HepG2 (cell line): ENCODE measurements around the gene INO80E.

Experiments
- BHLHE40 ChIP-seq: IDR thresholded peaks from 2 replicates; pipeline ENCODE4 v1.6.1; 2011; ENCODE audit warnings: low read length, improper control_type of control experiment
- NFIC ChIP-seq: IDR thresholded peaks from 2 replicates; pipeline ENCODE4 v1.6.1; 2012; ENCODE audit warnings: mild to moderate bottlenecking, low read length, inconsistent platforms
- POLR2AphosphoS2 ChIP-seq: IDR thresholded peaks from 2 replicates; pipeline ENCODE4 v1.6.1; 2011; ENCODE audit warnings: low read depth, low read length, improper control_type of control experiment
- RFXANK ChIP-seq: IDR thresholded peaks from 2 replicates; pipeline ENCODE4 v1.6.1; 2016
- SMAD3 ChIP-seq: sonication (generic); formaldehyde crosslinking; IDR thresholded peaks from 2 replicates; pipeline ENCODE4 v1.4.0; 2020; ENCODE audit warnings: missing genetic modification reagents
- SMC3 ChIP-seq: IDR thresholded peaks from 2 replicates; pipeline ENCODE4 v1.6.1; 2011; ENCODE audit warnings: low read length, improper control_type of control experiment
- SRF ChIP-seq: IDR thresholded peaks from 2 replicates; pipeline ENCODE4 v1.6.1; 2011; ENCODE audit warnings: mild to moderate bottlenecking, low read depth, low read length, moderate library complexity
- ZBTB3 ChIP-seq: sonication (generic); formaldehyde crosslinking; IDR thresholded peaks from 2 replicates; pipeline ENCODE4 v1.4.0; 2020; ENCODE audit warnings: low read depth, mild to moderate bottlenecking, moderate library complexity, missing genetic modification reagents, borderline replicate concordance
- ZC3H13 ChIP-seq: sonication (generic); formaldehyde crosslinking; IDR thresholded peaks from 2 replicates; pipeline ENCODE4 v1.8.1; 2023; ENCODE audit warnings: mild to moderate bottlenecking, missing genetic modification reagents, moderate library complexity
- ZNF138 ChIP-seq: sonication (generic); formaldehyde crosslinking; IDR thresholded peaks from 2 replicates; pipeline ENCODE4 v1.5.0; 2020; ENCODE audit warnings: mild to moderate bottlenecking, low read depth, missing genetic modification reagents
- ZNF607 ChIP-seq: sonication (generic); formaldehyde crosslinking; IDR thresholded peaks from 2 replicates; pipeline ENCODE4 v1.5.1; 2020; ENCODE audit warnings: missing genetic modification reagents, mild to moderate bottlenecking, borderline replicate concordance
- TF ChIP-seq, protein P1 (sequence below): sonication (generic); formaldehyde crosslinking; IDR thresholded peaks from 2 replicates; pipeline ENCODE4 v1.5.0; 2020; ENCODE audit warnings: mild to moderate bottlenecking, missing genetic modification reagents, moderate library complexity
- TF ChIP-seq, protein P2 (sequence below): IDR thresholded peaks from 2 replicates; pipeline ENCODE4 v1.6.1; 2012; ENCODE audit warnings: inconsistent platforms
- TF ChIP-seq, protein P3 (sequence below): IDR thresholded peaks from 2 replicates; pipeline ENCODE4 v1.6.1; 2012; ENCODE audit warnings: low read depth, low read length, improper control_type of control experiment

DNA sequence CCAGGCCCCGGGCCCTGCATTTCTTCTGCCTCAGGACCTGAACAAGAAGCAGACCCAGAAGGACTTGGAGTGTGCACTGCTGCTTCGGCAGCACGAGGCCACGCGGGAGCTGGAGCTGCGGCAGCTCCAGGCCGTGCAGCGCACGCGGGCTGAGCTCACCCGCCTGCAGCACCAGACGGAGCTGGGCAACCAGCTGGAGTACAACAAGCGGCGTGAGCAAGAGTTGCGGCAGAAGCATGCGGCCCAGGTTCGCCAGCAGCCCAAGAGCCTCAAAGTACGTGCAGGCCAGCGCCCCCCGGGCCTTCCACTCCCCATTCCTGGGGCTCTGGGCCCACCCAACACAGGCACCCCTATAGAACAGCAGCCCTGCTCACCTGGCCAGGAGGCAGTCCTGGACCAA, 9.8 kb upstream of the INO80E start:
- TF ChIP-seq ZNF607 (CRISPR knock-in tag), result no peak
- TF ChIP-seq SMAD3 (CRISPR knock-in tag), result no peak
- no peak for TF ChIP-seq BHLHE40
- TF ChIP-seq, protein P1, sequence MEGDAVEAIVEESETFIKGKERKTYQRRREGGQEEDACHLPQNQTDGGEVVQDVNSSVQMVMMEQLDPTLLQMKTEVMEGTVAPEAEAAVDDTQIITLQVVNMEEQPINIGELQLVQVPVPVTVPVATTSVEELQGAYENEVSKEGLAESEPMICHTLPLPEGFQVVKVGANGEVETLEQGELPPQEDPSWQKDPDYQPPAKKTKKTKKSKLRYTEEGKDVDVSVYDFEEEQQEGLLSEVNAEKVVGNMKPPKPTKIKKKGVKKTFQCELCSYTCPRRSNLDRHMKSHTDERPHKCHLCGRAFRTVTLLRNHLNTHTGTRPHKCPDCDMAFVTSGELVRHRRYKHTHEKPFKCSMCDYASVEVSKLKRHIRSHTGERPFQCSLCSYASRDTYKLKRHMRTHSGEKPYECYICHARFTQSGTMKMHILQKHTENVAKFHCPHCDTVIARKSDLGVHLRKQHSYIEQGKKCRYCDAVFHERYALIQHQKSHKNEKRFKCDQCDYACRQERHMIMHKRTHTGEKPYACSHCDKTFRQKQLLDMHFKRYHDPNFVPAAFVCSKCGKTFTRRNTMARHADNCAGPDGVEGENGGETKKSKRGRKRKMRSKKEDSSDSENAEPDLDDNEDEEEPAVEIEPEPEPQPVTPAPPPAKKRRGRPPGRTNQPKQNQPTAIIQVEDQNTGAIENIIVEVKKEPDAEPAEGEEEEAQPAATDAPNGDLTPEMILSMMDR (CRISPR knock-in tag), result no peak
- no peak for TF ChIP-seq SMC3
- no peak for TF ChIP-seq ZBTB3 (CRISPR knock-in tag)
- TF ChIP-seq POLR2AphosphoS2, result no peak
- TF ChIP-seq, protein P2, sequence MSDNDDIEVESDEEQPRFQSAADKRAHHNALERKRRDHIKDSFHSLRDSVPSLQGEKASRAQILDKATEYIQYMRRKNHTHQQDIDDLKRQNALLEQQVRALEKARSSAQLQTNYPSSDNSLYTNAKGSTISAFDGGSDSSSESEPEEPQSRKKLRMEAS, result no peak
- no peak for TF ChIP-seq NFIC
- TF ChIP-seq ZNF138 (CRISPR knock-in tag), result no peak
- TF ChIP-seq, protein P3, sequence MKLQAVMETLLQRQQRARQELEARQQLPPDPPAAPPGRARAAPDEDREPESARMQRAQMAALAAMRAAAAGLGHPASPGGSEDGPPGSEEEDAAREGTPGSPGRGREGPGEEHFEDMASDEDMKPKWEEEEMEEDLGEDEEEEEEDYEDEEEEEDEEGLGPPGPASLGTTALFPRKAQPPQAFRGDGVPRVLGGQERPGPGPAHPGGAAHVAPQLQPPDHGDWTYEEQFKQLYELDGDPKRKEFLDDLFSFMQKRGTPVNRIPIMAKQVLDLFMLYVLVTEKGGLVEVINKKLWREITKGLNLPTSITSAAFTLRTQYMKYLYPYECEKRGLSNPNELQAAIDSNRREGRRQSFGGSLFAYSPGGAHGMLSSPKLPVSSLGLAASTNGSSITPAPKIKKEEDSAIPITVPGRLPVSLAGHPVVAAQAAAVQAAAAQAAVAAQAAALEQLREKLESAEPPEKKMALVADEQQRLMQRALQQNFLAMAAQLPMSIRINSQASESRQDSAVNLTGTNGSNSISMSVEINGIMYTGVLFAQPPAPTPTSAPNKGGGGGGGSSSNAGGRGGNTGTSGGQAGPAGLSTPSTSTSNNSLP, result no peak
- no peak for TF ChIP-seq RFXANK (CRISPR knock-in tag)
- TF ChIP-seq ZC3H13 (CRISPR knock-in tag), result no peak
- no peak for TF ChIP-seq SRF
